IMR-90 (cell line): ENCODE measurements around the gene FLVCR2. TPM values are rescaled to one million over a fixed set of nuclear protein-coding genes. Genes with fewer than 3 reads are reported as not detected.

ENCODE experiments used
- ATAC-seq: fragments of 200-7000 bp; cut with Tn5 transposase; 2 replicates; pipeline ENCODE4 v1.9.1; 2020; ENCODE audit warnings: low read depth, mild to moderate bottlenecking, moderate library complexity
- BruUV-seq: library from RNA; stranded (reverse); fragments of 400-500 nt; replicated peaks from 2 replicates; lab custom pipeline; 2021; lab: Mats Ljungman, UMichigan
- CTCF ChIA-PET: fragments of 300-600 bp; formaldehyde crosslinking; extraction: SDS; loops from one replicate; lab custom pipeline; 2021; ENCODE audit warnings: antibody characterized with exemption; lab: Yijun Ruan, JAX
- POLR2A ChIA-PET: fragments of 300-600 bp; sonication (Branson Sonifier 250); formaldehyde crosslinking; loops from one replicate; lab custom pipeline; 2022; ENCODE audit warnings: antibody characterized with exemption; ENCODE audit not compliant: unreplicated experiment; lab: Charles Lee
- DNase-seq: peaks from one replicate; pipeline ENCODE4 v3.0.0; 2013
- H2AFZ ChIP-seq: replicated peaks from 2 replicates; pipeline ENCODE3; 2013; ENCODE audit warnings: low read length, mild to moderate bottlenecking; ENCODE audit not compliant: poor library complexity
- H2AK5ac ChIP-seq: 2 replicates; pipeline ENCODE4 v1.6.1; 2013; ENCODE audit warnings: low read depth, low read length, inconsistent platforms
- H2AK9ac ChIP-seq: replicated peaks from 2 replicates; pipeline ENCODE3; 2013; ENCODE audit warnings: mild to moderate bottlenecking, low read depth, low read length, moderate library complexity; ENCODE audit not compliant: poor library complexity
- H2BK120ac ChIP-seq: 2 replicates; pipeline ENCODE4 v1.6.1; 2013; ENCODE audit warnings: low read depth, low read length, inconsistent platforms
- H2BK15ac ChIP-seq: 3 replicates; pipeline ENCODE4 v1.6.1; 2013; ENCODE audit warnings: low read depth, low read length, inconsistent platforms
- H2BK20ac ChIP-seq: 2 replicates; pipeline ENCODE4 v1.6.1; 2013; ENCODE audit warnings: low read depth, mild to moderate bottlenecking, inconsistent platforms, low read length, moderate library complexity
- H2BK5ac ChIP-seq: 2 replicates; pipeline ENCODE4 v1.6.1; 2013; ENCODE audit warnings: mild to moderate bottlenecking, low read depth, low read length, inconsistent platforms; ENCODE audit not compliant: poor library complexity, severe bottlenecking
- H3K14ac ChIP-seq: replicated peaks from 2 replicates; pipeline ENCODE4 v1.6.1; 2013; ENCODE audit warnings: low read depth, low read length, inconsistent platforms
- H3K18ac ChIP-seq: 2 replicates; pipeline ENCODE4 v1.6.1; 2013; ENCODE audit warnings: low read depth, low read length, control low read depth
- H3K23ac ChIP-seq: 2 replicates; pipeline ENCODE4 v1.6.1; 2013; ENCODE audit warnings: low read depth, low read length, inconsistent platforms
- H3K27ac ChIP-seq: 2 replicates; pipeline ENCODE4 v1.5.1; 2013; ENCODE audit warnings: mild to moderate bottlenecking, control low read depth, low read length; ENCODE audit not compliant: insufficient read depth
- H3K27me3 ChIP-seq: 2 replicates; pipeline ENCODE4 v1.6.1; 2013; ENCODE audit warnings: low read length; ENCODE audit not compliant: control insufficient read depth, insufficient read depth
- H3K36me3 ChIP-seq: 2 replicates; pipeline ENCODE4 v1.6.1; 2013; ENCODE audit warnings: low read length, mixed read lengths; ENCODE audit not compliant: control insufficient read depth, insufficient read depth
- H3K4ac ChIP-seq: 2 replicates; pipeline ENCODE4 v1.6.1; 2013; ENCODE audit warnings: low read depth, low read length, inconsistent platforms
- H3K4me1 ChIP-seq: 2 replicates; pipeline ENCODE4 v1.6.1; 2013; ENCODE audit warnings: low read length, mixed read lengths; ENCODE audit not compliant: control insufficient read depth, insufficient read depth
- H3K4me2 ChIP-seq: 2 replicates; pipeline ENCODE4 v1.6.1; 2013; ENCODE audit warnings: low read depth, mild to moderate bottlenecking, control low read depth, low read length, moderate library complexity
- H3K4me3 ChIP-seq: 2 replicates; pipeline ENCODE4 v1.5.1; 2013; ENCODE audit warnings: low read depth, mild to moderate bottlenecking, control low read depth, low read length, moderate library complexity; ENCODE audit not compliant: insufficient read depth
- H3K56ac ChIP-seq: 2 replicates; pipeline ENCODE4 v1.6.1; 2013; ENCODE audit warnings: low read length, inconsistent platforms; ENCODE audit not compliant: insufficient read depth; ENCODE audit errors: extremely low read depth
- H3K79me1 ChIP-seq, 2 experiments: 2 replicates each; pipeline ENCODE4 v1.6.1; 2013; ENCODE audit warnings: low read length in 2 of 2, inconsistent platforms in 1 of 2, low read depth in 1 of 2
- H3K9ac ChIP-seq: 2 replicates; pipeline ENCODE4 v1.6.1; 2013; ENCODE audit warnings: low read depth, low read length, control low read depth
- H3K9me1 ChIP-seq: 2 replicates; pipeline ENCODE4 v1.6.1; 2013; ENCODE audit warnings: low read length, inconsistent platforms; ENCODE audit not compliant: insufficient read depth
- H3K9me3 ChIP-seq: 2 replicates; pipeline ENCODE4 v1.6.1; 2013; ENCODE audit warnings: low read length; ENCODE audit not compliant: control insufficient read depth, insufficient read depth
- H4K20me1 ChIP-seq: 2 replicates; pipeline ENCODE4 v1.6.1; 2013; ENCODE audit warnings: low read length, inconsistent platforms; ENCODE audit not compliant: insufficient read depth
- H4K5ac ChIP-seq: 2 replicates; pipeline ENCODE4 v1.6.1; 2013; ENCODE audit warnings: mild to moderate bottlenecking, low read depth, low read length, control low read depth
- H4K8ac ChIP-seq, 2 experiments: 2 replicates each; pipeline ENCODE4 v1.6.1; 2013; ENCODE audit warnings: low read depth in 2 of 2, low read length in 2 of 2, control low read depth in 1 of 2, inconsistent platforms in 1 of 2
- H4K91ac ChIP-seq: 2 replicates; pipeline ENCODE4 v1.6.1; 2013; ENCODE audit warnings: low read depth, low read length, inconsistent platforms; ENCODE audit not compliant: insufficient read depth
- BHLHE40 ChIP-seq: fragments of 150-350 bp; IDR thresholded peaks from 2 replicates; pipeline ENCODE4 v1.6.1; 2016; ENCODE audit warnings: mild to moderate bottlenecking, low read depth, low read length
- CEBPB ChIP-seq: IDR thresholded peaks from 2 replicates; pipeline ENCODE4 v1.6.1; 2012; ENCODE audit warnings: low read depth, low read length, improper control_type of control experiment
- CHD1 ChIP-seq: IDR thresholded peaks from 2 replicates; pipeline ENCODE4 v1.6.1; 2012; ENCODE audit warnings: low read depth, low read length, improper control_type of control experiment
- CTCF ChIP-seq: conservative IDR thresholded peaks from 2 replicates; pipeline ENCODE4 v1.5.1; 2012; ENCODE audit warnings: mild to moderate bottlenecking, low read depth, low read length, improper control_type of control experiment
- ELK1 ChIP-seq: fragments of 150-350 bp; IDR thresholded peaks from 2 replicates; pipeline ENCODE4 v1.6.1; 2016; ENCODE audit warnings: low read depth, mild to moderate bottlenecking, low read length, moderate library complexity, borderline replicate concordance
- FOS ChIP-seq: fragments of 150-350 bp; IDR thresholded peaks from 2 replicates; pipeline ENCODE4 v1.6.1; 2016; ENCODE audit warnings: low read depth, low read length
- MAFK ChIP-seq: IDR thresholded peaks from 2 replicates; pipeline ENCODE4 v1.6.1; 2012; ENCODE audit warnings: low read depth, low read length, improper control_type of control experiment
- MAZ ChIP-seq: IDR thresholded peaks from 2 replicates; pipeline ENCODE4 v1.6.1; 2012; ENCODE audit warnings: low read depth, mild to moderate bottlenecking, low read length, improper control_type of control experiment, moderate library complexity, borderline replicate concordance
- MXI1 ChIP-seq: IDR thresholded peaks from 2 replicates; pipeline ENCODE4 v1.6.1; 2012; ENCODE audit warnings: low read depth, mild to moderate bottlenecking, low read length, moderate library complexity, borderline replicate concordance
- NFE2L2 ChIP-seq: fragments of 150-350 bp; IDR thresholded peaks from 2 replicates; pipeline ENCODE4 v1.6.1; 2016; ENCODE audit warnings: low read depth, mild to moderate bottlenecking, low read length
- POLR2A ChIP-seq: IDR thresholded peaks from 2 replicates; pipeline ENCODE4 v1.6.1; 2012; ENCODE audit warnings: mild to moderate bottlenecking, low read depth, low read length
- RAD21 ChIP-seq: IDR thresholded peaks from 2 replicates; pipeline ENCODE4 v1.6.1; 2012; ENCODE audit warnings: low read length, improper control_type of control experiment
- RCOR1 ChIP-seq: IDR thresholded peaks from 2 replicates; pipeline ENCODE4 v1.6.1; 2012; ENCODE audit warnings: mild to moderate bottlenecking, low read length, improper control_type of control experiment; ENCODE audit not compliant: insufficient replicate concordance
- RFX5 ChIP-seq: IDR thresholded peaks from 2 replicates; pipeline ENCODE4 v1.8.0; 2012; ENCODE audit warnings: low read depth, mild to moderate bottlenecking, low read length, moderate library complexity
- SMC3 ChIP-seq: fragments of 150-350 bp; IDR thresholded peaks from 2 replicates; pipeline ENCODE4 v1.6.1; 2016; ENCODE audit warnings: low read depth, mild to moderate bottlenecking, antibody characterized with exemption, low read length, moderate library complexity
- USF2 ChIP-seq: fragments of 150-350 bp; IDR thresholded peaks from 2 replicates; pipeline ENCODE4 v1.6.1; 2017; ENCODE audit warnings: mild to moderate bottlenecking, antibody characterized with exemption, low read length, low read depth
- WGBS, 2 experiments: methylation state at CpG; one replicate each; pipeline versions ENCODE4 v1.1.5 to v1.1.7; 2013; ENCODE audit warnings: missing lambda C conversion rate in 2 of 2; ENCODE audit not compliant: insufficient read length in 1 of 2; ENCODE audit errors: extremely low coverage in 2 of 2; 5-methylcytosine and 5-hydroxymethylcytosine counted together
- dilution Hi-C: fragments of 300-500 bp; cut with HindIII; formaldehyde crosslinking; loops from one replicate; pipeline ENCODE4 v1.14.3; 2018; ENCODE audit warnings: low sequenced_read_pairs; ENCODE audit not compliant: unreplicated experiment
- in situ Hi-C: fragments of 300-500 bp; cut with MboI; formaldehyde crosslinking; loops from 3 replicates; pipeline ENCODE4 v1.14.3; 2019; ENCODE audit warnings: low sequenced_read_pairs, inconsistent platforms, mixed read lengths
- intact Hi-C: fragments of 100-400 bp; cut with micrococcal nuclease; formaldehyde crosslinking; loops from 2 replicates; pipeline ENCODE4 v1.10.0; 2022
- polyA plus RNA-seq, 3 experiments: library from polyadenylated mRNA; depleted of rRNA; stranded (reverse); fragments of >200 nt; gene quantifications; 2 replicates each; pipeline ENCODE4 v1.2.3, GENCODE V29; 2012; ENCODE audit warnings: low replicate concordance in 1 of 3
- total RNA-seq: library from RNA; depleted of rRNA; stranded (reverse); fragments of >200 nt; gene quantifications from 2 replicates; pipeline ENCODE4 v1.2.3, GENCODE V29; 2012

Gene FLVCR2
- total and polyA plus RNA-seq, 2 of the 4 experiments (the other 2 are of a cell fraction), result 0.94 to 1.4 TPM

- intact Hi-C loops, result no loop called here
- no peak overlapping the region for H2AFZ ChIP-seq
These were observed 53.0 kb downstream of the FLVCR2 start for GRCh38 chr14:75631453-75631831.

More at GRCh38 chr14:75631453-75631831, 53.0 kb downstream of the FLVCR2 start:
- Histone ChIP-seq H2AK5ac (no peak overlapping the region), H4K8ac (no peak overlapping the region), H4K91ac (no peak overlapping the region), H2AK9ac (no peak overlapping the region), H4K5ac (no peak overlapping the region), H3K27ac (no peak overlapping the region), H3K4me2 (no peak overlapping the region), H3K4me1 (peaks cover under 1% of the 10 kb centered on the region; the same call in 1 of the 2 replicates), H2BK15ac (no peak overlapping the region), H3K36me3 (no peaks in the 10 kb centered on the region), H2BK120ac (no peak overlapping the region), H3K4me3 (no peak overlapping the region), H3K56ac (no peak overlapping the region), H3K79me1 (no peaks in the 10 kb centered on the region), H2BK5ac (no peak overlapping the region), H3K27me3 (peaks cover 12% of the 10 kb centered on the region), H3K4ac (no peak overlapping the region), H3K9me1 (0 out of 2 replicates have a peak, but pooled peaks cover under 1% of the 10 kb centered on the region), H3K23ac (no peak overlapping the region), H3K9ac (no peak overlapping the region), H3K18ac (no peak overlapping the region), H4K20me1 (no peaks in the 10 kb centered on the region), H2BK20ac (no peak overlapping the region), H3K9me3 (no peaks in the 10 kb centered on the region), H3K14ac (no peak overlapping the region)
- ChIA-PET CTCF (interaction anchor here (0.6 kb wide), 1 partner anchor 784 kb away, joined by 5 read pairs; no protein-coding TSS in a partner anchor), POLR2A (no interaction called here)
- DNase-seq, result no peak
- TF ChIP-seq RAD21 (no peak), POLR2A (no peak), ELK1 (no peak), SMC3 (no peak), NFE2L2 (no peak), MXI1 (no peak), MAFK (no peak), CTCF (no peak), MAZ (no peak), RFX5 (no peak), BHLHE40 (no peak), USF2 (no peak), CHD1 (no peak), RCOR1 (no peak), CEBPB (no peak), FOS (no peak)
- no CpG with 5 or more reads among the region's 5 CpGs for WGBS, 2 experiments
- ATAC-seq, result peak; percentile 42; the same call in 1 of the 2 replicates
- in situ Hi-C loops, result no loop called here
- dilution Hi-C loops, result no loop called here
- BruUV-seq, result no TSS peak
